Ovary (tissue), 3 donors: ENCODE measurements around the gene KIRREL1.

Source experiments
- EP300 ChIP-seq: sonication (generic); formaldehyde crosslinking; IDR thresholded peaks from one replicate; pipeline ENCODE4 v1.6.1; 2017; ENCODE audit warnings: antibody characterized with exemption
- POLR2A ChIP-seq: fragments of 450-650 bp; IDR thresholded peaks from one replicate; pipeline ENCODE4 v1.6.1; 2017; ENCODE audit warnings: antibody characterized with exemption, mild to moderate bottlenecking, moderate library complexity
- TF ChIP-seq, protein P1 (sequence below), 3 donors: fragments of 450-650 bp in 2 of 3; fragments of 200-600 bp in 1 of 3; IDR thresholded peaks; one replicate each; pipeline versions ENCODE4 v1.5.1 to v1.8.0; 2016 to 2022; ENCODE audit warnings: antibody characterized with exemption in 3 of 3, mild to moderate bottlenecking in 1 of 3
- donor health status: DM: no; HTN: no; CAD: no.

DNA sequence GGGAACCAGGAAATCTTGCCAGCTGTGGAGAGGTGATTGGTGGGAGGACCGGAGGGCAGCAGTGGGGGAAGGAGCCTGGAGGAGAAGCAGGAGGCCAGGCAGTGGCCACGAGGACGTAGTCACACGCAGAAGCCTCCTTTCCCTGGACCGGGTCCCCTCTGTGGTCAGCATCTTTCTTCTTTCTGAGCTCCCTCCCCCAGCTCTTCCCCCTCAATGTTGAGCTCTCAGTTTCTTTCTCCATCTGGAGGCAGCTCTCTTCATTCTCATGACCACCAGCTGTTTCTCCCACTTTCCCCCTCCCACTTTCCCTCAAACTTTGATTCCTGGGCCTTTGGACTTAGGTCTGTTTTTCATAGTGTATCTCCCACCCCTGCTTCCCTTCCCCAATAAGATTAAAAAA, 18.3 kb downstream of the KIRREL1 start:
- TF ChIP-seq, protein P1, sequence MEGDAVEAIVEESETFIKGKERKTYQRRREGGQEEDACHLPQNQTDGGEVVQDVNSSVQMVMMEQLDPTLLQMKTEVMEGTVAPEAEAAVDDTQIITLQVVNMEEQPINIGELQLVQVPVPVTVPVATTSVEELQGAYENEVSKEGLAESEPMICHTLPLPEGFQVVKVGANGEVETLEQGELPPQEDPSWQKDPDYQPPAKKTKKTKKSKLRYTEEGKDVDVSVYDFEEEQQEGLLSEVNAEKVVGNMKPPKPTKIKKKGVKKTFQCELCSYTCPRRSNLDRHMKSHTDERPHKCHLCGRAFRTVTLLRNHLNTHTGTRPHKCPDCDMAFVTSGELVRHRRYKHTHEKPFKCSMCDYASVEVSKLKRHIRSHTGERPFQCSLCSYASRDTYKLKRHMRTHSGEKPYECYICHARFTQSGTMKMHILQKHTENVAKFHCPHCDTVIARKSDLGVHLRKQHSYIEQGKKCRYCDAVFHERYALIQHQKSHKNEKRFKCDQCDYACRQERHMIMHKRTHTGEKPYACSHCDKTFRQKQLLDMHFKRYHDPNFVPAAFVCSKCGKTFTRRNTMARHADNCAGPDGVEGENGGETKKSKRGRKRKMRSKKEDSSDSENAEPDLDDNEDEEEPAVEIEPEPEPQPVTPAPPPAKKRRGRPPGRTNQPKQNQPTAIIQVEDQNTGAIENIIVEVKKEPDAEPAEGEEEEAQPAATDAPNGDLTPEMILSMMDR (IDR thresholded peaks at IDR 0.05): no peak
- TF ChIP-seq POLR2A: no peak
- TF ChIP-seq EP300: no peak
